Measurements from ENCODE around the gene PCSK9. TPM values are rescaled to one million over a fixed set of nuclear protein-coding genes. Genes with fewer than 3 reads are reported as not detected.

Gene PCSK9
- total and polyA plus RNA-seq, 2 experiments from 2014 or later, result 23.5 to 31.4 TPM

DNA sequence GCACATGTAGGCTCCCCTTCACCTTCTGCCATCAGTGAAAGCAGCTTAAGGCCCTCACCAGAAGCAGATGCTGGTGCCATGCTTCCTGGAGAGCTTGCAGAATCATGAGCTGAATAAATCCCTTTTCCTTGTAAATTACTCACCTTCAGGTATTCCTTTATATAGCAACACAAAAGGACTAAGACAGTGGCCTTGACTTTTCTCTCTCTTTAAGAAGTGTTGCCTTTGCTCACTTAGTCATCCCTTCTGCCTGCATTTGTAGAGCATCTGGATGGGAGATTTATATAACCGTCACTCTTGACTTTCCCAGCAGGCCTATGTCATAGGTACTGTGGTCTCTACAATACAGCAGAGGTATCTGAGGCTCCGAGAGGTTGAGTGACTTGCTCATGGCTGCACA is 3.7 kb downstream of the PCSK9 start:
- Histone ChIP-seq H3K9me2 (replicated peaks; ENCODE audit: insufficient read depth) (no peaks in the 10 kb centered on the region), H3K4me2 (peak overlapping the region; percentile 96), H4K20me1 (ENCODE audit: insufficient read depth, poor library complexity, severe bottlenecking) (peaks cover 12% of the 10 kb centered on the region), H3K4me1 (ENCODE audit: insufficient read depth) (no peaks in the 10 kb centered on the region), H3K27ac (no peak overlapping the region), H3K9me3 (ENCODE audit: low read depth) (no peaks in the 10 kb centered on the region), H3K36me3 (replicated peaks; ENCODE audit: insufficient read depth, low read depth) (no peaks in the 10 kb centered on the region), H2AFZ (no peak overlapping the region), H3K27me3 (peaks cover 24% of the 10 kb centered on the region), H3K79me2 (peaks cover 28% of the 10 kb centered on the region), H3K4me3 (no peak overlapping the region)
- no peak for DNase-seq (ENCODE audit: low spot score)
- WGBS (ENCODE audit: low lambda C conversion rate, missing lambda C conversion rate), result 92% methylated on average over 2 of the region's 2 CpGs
- TF ChIP-seq EZH2 (IDR thresholded peaks at IDR 0.05; ENCODE audit: borderline replicate concordance) (no peak), EZH2phosphoT487 (IDR thresholded peaks at IDR 0.05; ENCODE audit: low read depth, severe bottlenecking, unreplicated experiment) (no peak)
- TF ChIP-seq, protein P1, sequence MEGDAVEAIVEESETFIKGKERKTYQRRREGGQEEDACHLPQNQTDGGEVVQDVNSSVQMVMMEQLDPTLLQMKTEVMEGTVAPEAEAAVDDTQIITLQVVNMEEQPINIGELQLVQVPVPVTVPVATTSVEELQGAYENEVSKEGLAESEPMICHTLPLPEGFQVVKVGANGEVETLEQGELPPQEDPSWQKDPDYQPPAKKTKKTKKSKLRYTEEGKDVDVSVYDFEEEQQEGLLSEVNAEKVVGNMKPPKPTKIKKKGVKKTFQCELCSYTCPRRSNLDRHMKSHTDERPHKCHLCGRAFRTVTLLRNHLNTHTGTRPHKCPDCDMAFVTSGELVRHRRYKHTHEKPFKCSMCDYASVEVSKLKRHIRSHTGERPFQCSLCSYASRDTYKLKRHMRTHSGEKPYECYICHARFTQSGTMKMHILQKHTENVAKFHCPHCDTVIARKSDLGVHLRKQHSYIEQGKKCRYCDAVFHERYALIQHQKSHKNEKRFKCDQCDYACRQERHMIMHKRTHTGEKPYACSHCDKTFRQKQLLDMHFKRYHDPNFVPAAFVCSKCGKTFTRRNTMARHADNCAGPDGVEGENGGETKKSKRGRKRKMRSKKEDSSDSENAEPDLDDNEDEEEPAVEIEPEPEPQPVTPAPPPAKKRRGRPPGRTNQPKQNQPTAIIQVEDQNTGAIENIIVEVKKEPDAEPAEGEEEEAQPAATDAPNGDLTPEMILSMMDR (IDR thresholded peaks at IDR 0.05; ENCODE audit: poor library complexity), result no peak

DNA sequence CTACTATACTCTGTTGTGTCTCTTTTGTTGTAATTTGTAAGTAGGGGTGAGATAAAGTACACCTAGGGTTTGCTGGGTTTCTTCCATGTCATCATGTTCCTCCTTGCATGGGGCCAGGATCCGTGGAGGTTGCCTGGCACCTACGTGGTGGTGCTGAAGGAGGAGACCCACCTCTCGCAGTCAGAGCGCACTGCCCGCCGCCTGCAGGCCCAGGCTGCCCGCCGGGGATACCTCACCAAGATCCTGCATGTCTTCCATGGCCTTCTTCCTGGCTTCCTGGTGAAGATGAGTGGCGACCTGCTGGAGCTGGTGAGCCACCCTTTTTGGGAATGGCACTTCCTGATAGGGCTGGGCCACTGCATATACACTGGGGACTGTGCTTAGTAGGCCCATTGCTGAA is 4.4 kb downstream of the PCSK9 start:
- Histone ChIP-seq H3K9me2 (replicated peaks; ENCODE audit: insufficient read depth) (no peaks in the 10 kb centered on the region), H3K79me2 (peaks cover 28% of the 10 kb centered on the region), H4K20me1 (ENCODE audit: insufficient read depth, poor library complexity, severe bottlenecking) (peaks cover 12% of the 10 kb centered on the region), H3K27me3 (peaks cover 20% of the 10 kb centered on the region), H2AFZ (no peak overlapping the region), H3K27ac (no peak overlapping the region), H3K9me3 (ENCODE audit: low read depth) (no peaks in the 10 kb centered on the region), H3K4me2 (no peak overlapping the region), H3K36me3 (replicated peaks; ENCODE audit: insufficient read depth, low read depth) (no peaks in the 10 kb centered on the region), H3K4me1 (ENCODE audit: insufficient read depth) (no peaks in the 10 kb centered on the region), H3K4me3 (no peak overlapping the region)
- no peak for DNase-seq (ENCODE audit: low spot score)
- 99% methylated on average over 9 of the region's 9 CpGs for WGBS (ENCODE audit: low lambda C conversion rate, missing lambda C conversion rate)
- TF ChIP-seq EZH2 (IDR thresholded peaks at IDR 0.05; ENCODE audit: borderline replicate concordance) (no peak), EZH2phosphoT487 (IDR thresholded peaks at IDR 0.05; ENCODE audit: low read depth, severe bottlenecking, unreplicated experiment) (no peak)
- TF ChIP-seq, protein P1 (IDR thresholded peaks at IDR 0.05; ENCODE audit: poor library complexity), result no peak

DNA sequence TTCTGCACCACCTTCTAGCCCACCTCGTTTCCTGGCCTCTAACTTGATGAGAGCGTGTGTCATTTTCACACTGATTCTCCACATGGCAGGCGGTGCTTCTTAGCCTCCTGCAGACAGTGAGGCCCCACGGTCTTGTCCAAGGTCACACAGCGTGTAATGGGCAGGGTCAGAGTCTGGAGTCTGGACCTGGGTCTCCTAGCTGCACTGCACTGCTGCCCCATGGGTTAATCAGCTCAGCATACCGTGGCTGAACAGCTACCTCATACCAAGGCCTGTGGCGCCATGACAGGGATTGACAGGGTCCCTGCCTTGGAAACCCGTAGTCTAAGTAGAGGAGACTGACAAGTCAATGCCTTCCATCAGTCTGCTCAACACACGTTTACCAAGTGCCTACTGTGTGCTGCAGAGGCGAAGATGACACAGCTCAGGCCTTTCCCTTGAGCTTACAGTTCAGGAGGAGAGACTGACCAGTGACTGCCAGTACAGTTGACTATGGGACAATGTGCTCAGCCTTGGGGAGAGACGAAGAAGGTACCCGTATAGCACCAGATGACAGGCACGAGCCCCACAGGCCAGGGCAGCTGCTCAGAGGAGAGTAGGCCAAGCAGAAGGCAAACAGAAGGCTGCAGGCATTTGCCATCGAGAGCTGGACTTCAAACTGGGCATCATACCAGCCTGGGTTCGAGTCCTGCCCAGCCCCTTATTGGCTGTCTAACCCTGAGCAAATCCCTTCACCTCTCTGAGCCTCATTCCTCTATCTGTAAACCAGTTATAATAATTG is 5.5 kb downstream of the PCSK9 start:
- peaks cover 12% of the 10 kb centered on the region for H4K20me1 ChIP-seq (ENCODE audit: insufficient read depth, poor library complexity, severe bottlenecking)
- peaks cover 17% of the 10 kb centered on the region for H3K27me3 ChIP-seq
- WGBS (ENCODE audit: low lambda C conversion rate, missing lambda C conversion rate), result 92% methylated on average over 15 of the region's 15 CpGs
- peaks cover 4% of the 10 kb centered on the region for H3K4me1 ChIP-seq (ENCODE audit: insufficient read depth)
- no peak overlapping the region for H2AFZ ChIP-seq
- no peak for DNase-seq (ENCODE audit: low spot score)
- no peak overlapping the region for H3K4me3 ChIP-seq
- H3K79me2 ChIP-seq, result peaks cover 28% of the 10 kb centered on the region
- no peaks in the 10 kb centered on the region for H3K9me3 ChIP-seq (ENCODE audit: low read depth)
- H3K4me2 ChIP-seq, result no peak overlapping the region
- H3K27ac ChIP-seq, result no peak overlapping the region
- H3K9me2 ChIP-seq (replicated peaks; ENCODE audit: insufficient read depth), result no peaks in the 10 kb centered on the region
- H3K36me3 ChIP-seq (replicated peaks; ENCODE audit: insufficient read depth, low read depth), result no peaks in the 10 kb centered on the region
- no peak for TF ChIP-seq EZH2 (IDR thresholded peaks at IDR 0.05; ENCODE audit: borderline replicate concordance)
- TF ChIP-seq, protein P1 (IDR thresholded peaks at IDR 0.05; ENCODE audit: poor library complexity), result no peak
- TF ChIP-seq EZH2phosphoT487 (IDR thresholded peaks at IDR 0.05; ENCODE audit: low read depth, severe bottlenecking, unreplicated experiment), result no peak
